NB4 (cell line): ENCODE measurements around the gene PCDHGB3.
A peak's percentile ranks its signal among the peaks of the same experiment; 100 is the strongest.

Source experiments
- DNase-seq: peaks from one replicate; pipeline ENCODE4 v3.0.0; 2010; ENCODE audit warnings: low read depth
- H3K4me3 ChIP-seq: one replicate; pipeline ENCODE4 v1.5.1; 2011; ENCODE audit warnings: mild to moderate bottlenecking, low read depth, low read length, moderate library complexity
- MYC ChIP-seq: IDR thresholded peaks from 2 replicates; pipeline ENCODE4 v1.6.1; 2011; ENCODE audit warnings: low read depth, low read length
- POLR2A ChIP-seq: IDR thresholded peaks from 2 replicates; pipeline ENCODE4 v1.6.1; 2011; ENCODE audit warnings: mild to moderate bottlenecking; ENCODE audit not compliant: insufficient read length; ENCODE audit errors: extremely low read depth
- TF ChIP-seq, protein P1 (sequence below): IDR thresholded peaks from one replicate; pipeline ENCODE4 v1.5.1; 2012; ENCODE audit warnings: low read depth, low read length
- TF ChIP-seq, protein P2 (sequence below): IDR thresholded peaks from 2 replicates; pipeline ENCODE4 v1.6.1; 2011; ENCODE audit warnings: low read depth, low read length

Gene PCDHGB3

GRCh38 chr5:141349917-141350619, 20.0 kb upstream of the PCDHGB3 start, which contains the start of gene PCDHGB1:
Gene PCDHGB1, plus strand, starts transcription at chr5:141350099. Its CDS starts 162 bp downstream, at chr5:141350261.
- no peak for TF ChIP-seq MYC
- TF ChIP-seq, protein P1, sequence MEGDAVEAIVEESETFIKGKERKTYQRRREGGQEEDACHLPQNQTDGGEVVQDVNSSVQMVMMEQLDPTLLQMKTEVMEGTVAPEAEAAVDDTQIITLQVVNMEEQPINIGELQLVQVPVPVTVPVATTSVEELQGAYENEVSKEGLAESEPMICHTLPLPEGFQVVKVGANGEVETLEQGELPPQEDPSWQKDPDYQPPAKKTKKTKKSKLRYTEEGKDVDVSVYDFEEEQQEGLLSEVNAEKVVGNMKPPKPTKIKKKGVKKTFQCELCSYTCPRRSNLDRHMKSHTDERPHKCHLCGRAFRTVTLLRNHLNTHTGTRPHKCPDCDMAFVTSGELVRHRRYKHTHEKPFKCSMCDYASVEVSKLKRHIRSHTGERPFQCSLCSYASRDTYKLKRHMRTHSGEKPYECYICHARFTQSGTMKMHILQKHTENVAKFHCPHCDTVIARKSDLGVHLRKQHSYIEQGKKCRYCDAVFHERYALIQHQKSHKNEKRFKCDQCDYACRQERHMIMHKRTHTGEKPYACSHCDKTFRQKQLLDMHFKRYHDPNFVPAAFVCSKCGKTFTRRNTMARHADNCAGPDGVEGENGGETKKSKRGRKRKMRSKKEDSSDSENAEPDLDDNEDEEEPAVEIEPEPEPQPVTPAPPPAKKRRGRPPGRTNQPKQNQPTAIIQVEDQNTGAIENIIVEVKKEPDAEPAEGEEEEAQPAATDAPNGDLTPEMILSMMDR: peak; percentile 77
- TF ChIP-seq POLR2A: no peak
- TF ChIP-seq, protein P2, sequence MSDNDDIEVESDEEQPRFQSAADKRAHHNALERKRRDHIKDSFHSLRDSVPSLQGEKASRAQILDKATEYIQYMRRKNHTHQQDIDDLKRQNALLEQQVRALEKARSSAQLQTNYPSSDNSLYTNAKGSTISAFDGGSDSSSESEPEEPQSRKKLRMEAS: no peak
- peak; percentile 81 for DNase-seq
- H3K4me3 ChIP-seq: peak within 1 kb of the TSS; percentile 58

GRCh38 chr5:141351591-141351990, 18.5 kb upstream of the PCDHGB3 start:
- DNase-seq: no peak
- TF ChIP-seq POLR2A: no peak
- TF ChIP-seq, protein P1: no peak
- TF ChIP-seq, protein P2: no peak
- TF ChIP-seq MYC: no peak
- H3K4me3 ChIP-seq: no peak overlapping the region

DNA sequence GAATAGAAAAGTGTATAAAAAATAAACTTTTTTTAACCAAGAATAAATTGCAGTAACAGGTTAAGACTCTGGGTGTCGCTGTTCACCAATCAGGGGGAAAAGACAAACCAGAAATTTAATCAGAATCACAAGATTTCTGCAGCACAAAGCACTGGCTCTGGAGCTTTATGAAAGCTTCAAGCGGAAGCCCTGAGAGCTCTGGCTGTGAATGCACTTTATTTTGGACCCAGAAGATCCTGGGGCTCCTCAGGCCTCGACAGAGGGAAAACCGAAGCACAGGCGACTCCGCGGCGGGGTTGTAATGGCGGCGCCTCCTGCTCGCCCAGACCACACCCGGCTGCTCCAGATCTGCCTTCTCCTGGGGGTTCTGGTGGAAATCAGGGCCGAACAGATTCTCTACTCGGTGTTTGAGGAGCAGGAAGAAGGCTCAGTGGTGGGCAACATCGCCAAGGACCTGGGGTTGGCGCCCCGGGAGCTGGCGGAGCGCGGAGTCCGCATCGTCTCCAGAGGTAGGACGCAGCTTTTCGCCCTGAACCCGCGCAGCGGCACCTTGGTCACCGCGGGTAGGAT, 15.1 kb upstream of the PCDHGB3 start, which contains the start of gene PCDHGA4:
Gene PCDHGA4 (plus strand): TSS at position 122 of the 570 bp plus-strand sequence. CDS start 87 bp downstream, at position 209.
- DNase-seq: peak; percentile 26
- TF ChIP-seq, protein P1: peak; percentile 35
- no peak for TF ChIP-seq POLR2A
- H3K4me3 ChIP-seq: no peak within 1 kb of the TSS

GRCh38 chr5:141355641-141356040, 14.4 kb upstream of the PCDHGB3 start:
- TF ChIP-seq POLR2A (no peak), MYC (no peak)
- TF ChIP-seq, protein P1: no peak
- TF ChIP-seq, protein P2: no peak
- no peak for DNase-seq
- H3K4me3 ChIP-seq: no peak overlapping the region

- DNase-seq: no peak
- TF ChIP-seq, protein P1: no peak
- TF ChIP-seq, protein P2: no peak
- TF ChIP-seq MYC (no peak), POLR2A (no peak)
- no peak overlapping the region for H3K4me3 ChIP-seq
Measured at GRCh38 chr5:141356133-141356532, 13.9 kb upstream of the PCDHGB3 start.

DNA sequence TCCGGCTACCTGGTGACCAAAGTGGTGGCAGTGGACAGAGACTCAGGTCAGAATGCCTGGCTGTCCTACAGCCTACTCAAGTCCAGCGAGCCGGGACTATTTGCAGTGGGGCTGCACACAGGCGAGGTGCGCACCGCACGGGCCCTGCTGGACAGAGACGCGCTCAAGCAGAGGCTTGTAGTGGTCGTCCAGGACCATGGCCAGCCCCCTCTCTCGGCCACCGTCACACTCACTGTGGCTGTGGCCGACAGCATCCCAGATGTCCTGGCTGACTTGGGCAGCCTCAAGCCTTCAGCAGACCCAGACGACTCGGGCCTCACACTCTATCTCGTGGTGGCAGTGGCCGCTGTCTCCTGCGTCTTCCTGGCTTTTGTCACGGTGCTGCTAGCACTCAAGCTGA, 13.1 kb upstream of the PCDHGB3 start:
- TF ChIP-seq MYC: no peak
- TF ChIP-seq, protein P2: no peak
- TF ChIP-seq POLR2A: no peak
- TF ChIP-seq, protein P1: no peak
- no peak for DNase-seq
- H3K4me3 ChIP-seq: no peak overlapping the region
